ENCODE measurements around the gene NR2C2. TPM values are rescaled to one million over a fixed set of nuclear protein-coding genes. Genes with fewer than 3 reads are reported as not detected.

Gene NR2C2
- total and polyA plus RNA-seq, 2 of the 13 experiments (the other 11 are each of a cell fraction or from before 2014, with no cell fraction given): 7.8 to 11.8 TPM

DNA sequence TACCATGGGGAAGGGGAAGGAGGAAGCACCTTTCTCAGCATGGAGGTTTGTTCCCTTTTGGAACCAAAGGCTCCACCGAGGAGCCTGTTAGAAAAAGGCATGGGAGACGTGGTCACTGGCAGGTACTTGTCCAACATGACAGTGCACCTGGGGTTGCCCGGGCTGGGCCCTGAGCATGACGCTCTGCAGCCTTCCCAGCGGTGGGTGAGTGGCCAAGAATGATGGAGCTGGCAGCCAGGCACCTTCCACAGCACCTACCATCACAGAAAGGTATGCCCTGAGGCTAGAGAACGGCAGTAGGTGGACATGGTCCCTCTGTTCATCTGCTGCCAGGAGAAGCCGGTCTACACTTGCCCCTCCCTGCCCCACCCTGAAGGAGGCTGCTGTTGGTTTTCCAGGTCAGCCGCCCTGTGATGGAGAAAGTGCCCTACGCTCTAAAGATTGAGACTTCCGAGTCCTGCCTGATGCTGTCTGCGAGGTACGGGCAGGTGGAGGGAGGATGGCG is 29.0 kb upstream of the NR2C2 start:
- ChIA-PET CTCF (ENCODE audit: low intra/inter-chr PET ratio, low total read pairs) (no interaction called here), POLR2A (no interaction called here)
- no peak overlapping the region for H3K9ac ChIP-seq (ENCODE audit: insufficient read depth, low read depth, low read length)
- no peaks in the 10 kb centered on the region for H3K79me2 ChIP-seq (ENCODE audit: insufficient read depth, low read length)
- no peaks in the 10 kb centered on the region for H3K9me3 ChIP-seq (ENCODE audit: low read length)
- in situ Hi-C loops (cut with HindIII; ENCODE audit: extremely low pct_ligation_motif_present, low pct_unique_long_range_greater_than_20kb) (no loop called here), intact Hi-C loops (cut with micrococcal nuclease; ENCODE audit: unreplicated experiment) (no loop called here)
- no peak overlapping the region for H3K4me2 ChIP-seq (ENCODE audit: low read depth, low read length)
- 62% methylated on average over 8 of the region's 13 CpGs for WGBS (ENCODE audit: low lambda C conversion rate)
- peaks cover 0 to 30% of the 10 kb centered on the region in 2 experiments; a peak in 2 of 5 replicates for H3K27me3 ChIP-seq (ENCODE audit: control insufficient read depth in 1 of 2, insufficient read depth in 2 of 2, low read length in 2 of 2)
- no peak overlapping the region for H3K27ac ChIP-seq (ENCODE audit: extremely low read length, insufficient read depth, low read length)
- no TSS peak for BruUV-seq (replicated peaks)
- DNase-seq (ENCODE audit: low spot score) (no peak), ATAC-seq (no peak), FAIRE-seq (no peak)
- H3K36me3 ChIP-seq (replicated peaks in 1 of 2; ENCODE audit: control insufficient read depth in 1 of 2, insufficient read depth in 2 of 2, low read length in 2 of 2): no peaks in the 10 kb centered on the region
- H2AFZ ChIP-seq (ENCODE audit: low read length): no peak overlapping the region
- H3K4me3 ChIP-seq (replicated peaks in 1 of 3; ENCODE audit: insufficient read depth in 1 of 3, low read depth in 2 of 3, low read length in 3 of 3): no peak overlapping the region
- 0 out of 2 replicates have a peak, but pooled peaks cover 6% of the 10 kb centered on the region for H3K4me1 ChIP-seq (ENCODE audit: insufficient read depth, low read length)
- H4K20me1 ChIP-seq (ENCODE audit: insufficient read depth, low read length): no peaks in the 10 kb centered on the region
- TF ChIP-seq ZNF761 (CRISPR knock-in tag; conservative IDR thresholded peaks at IDR 0.05) (no peak), MTF2 (CRISPR knock-in tag; IDR thresholded peaks at IDR 0.05; ENCODE audit: borderline replicate concordance) (no peak), RFX3 (CRISPR knock-in tag; IDR thresholded peaks at IDR 0.05) (no peak), SP2 (CRISPR knock-in tag; IDR thresholded peaks at IDR 0.05) (no peak), ZNF441 (CRISPR knock-in tag; IDR thresholded peaks at IDR 0.05; ENCODE audit: borderline replicate concordance) (no peak), YEATS2 (CRISPR knock-in tag; IDR thresholded peaks at IDR 0.05; ENCODE audit: borderline replicate concordance) (no peak), JUND (CRISPR knock-in tag; IDR thresholded peaks at IDR 0.05) (no peak), POLR2A (IDR thresholded peaks at IDR 0.05; ENCODE audit: insufficient read depth in 1 of 2, low read depth in 2 of 2, low read length in 2 of 2) (no peak), ZNF552 (CRISPR knock-in tag; IDR thresholded peaks at IDR 0.05; ENCODE audit: borderline replicate concordance) (no peak), ZNF563 (CRISPR knock-in tag; IDR thresholded peaks at IDR 0.05) (no peak), ZNF878 (CRISPR knock-in tag; IDR thresholded peaks at IDR 0.05) (no peak), TEAD2 (CRISPR knock-in tag; IDR thresholded peaks at IDR 0.05) (no peak), MEF2D (CRISPR knock-in tag; IDR thresholded peaks at IDR 0.05) (no peak), TBX2 (CRISPR knock-in tag; IDR thresholded peaks at IDR 0.05; ENCODE audit: borderline replicate concordance) (no peak)
- TF ChIP-seq, protein P1, sequence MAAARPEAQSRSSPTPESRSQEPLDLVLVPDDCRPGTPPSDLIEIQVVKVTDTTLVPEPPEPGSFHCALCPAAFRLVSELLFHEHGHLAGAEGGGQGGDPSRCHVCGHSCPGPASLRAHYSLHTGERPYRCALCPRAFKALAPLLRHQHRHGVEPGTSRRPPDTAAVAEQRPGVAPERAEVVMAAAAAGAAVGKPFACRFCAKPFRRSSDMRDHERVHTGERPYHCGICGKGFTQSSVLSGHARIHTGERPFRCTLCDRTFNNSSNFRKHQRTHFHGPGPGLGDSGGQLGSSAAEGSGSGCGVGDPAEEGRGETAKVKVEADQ (CRISPR knock-in tag; IDR thresholded peaks at IDR 0.05; ENCODE audit: borderline replicate concordance): no peak
- TF ChIP-seq, protein P2, sequence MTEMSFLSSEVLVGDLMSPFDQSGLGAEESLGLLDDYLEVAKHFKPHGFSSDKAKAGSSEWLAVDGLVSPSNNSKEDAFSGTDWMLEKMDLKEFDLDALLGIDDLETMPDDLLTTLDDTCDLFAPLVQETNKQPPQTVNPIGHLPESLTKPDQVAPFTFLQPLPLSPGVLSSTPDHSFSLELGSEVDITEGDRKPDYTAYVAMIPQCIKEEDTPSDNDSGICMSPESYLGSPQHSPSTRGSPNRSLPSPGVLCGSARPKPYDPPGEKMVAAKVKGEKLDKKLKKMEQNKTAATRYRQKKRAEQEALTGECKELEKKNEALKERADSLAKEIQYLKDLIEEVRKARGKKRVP (CRISPR knock-in tag; IDR thresholded peaks at IDR 0.05): no peak
- TF ChIP-seq, protein P3, sequence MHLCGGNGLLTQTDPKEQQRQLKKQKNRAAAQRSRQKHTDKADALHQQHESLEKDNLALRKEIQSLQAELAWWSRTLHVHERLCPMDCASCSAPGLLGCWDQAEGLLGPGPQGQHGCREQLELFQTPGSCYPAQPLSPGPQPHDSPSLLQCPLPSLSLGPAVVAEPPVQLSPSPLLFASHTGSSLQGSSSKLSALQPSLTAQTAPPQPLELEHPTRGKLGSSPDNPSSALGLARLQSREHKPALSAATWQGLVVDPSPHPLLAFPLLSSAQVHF (CRISPR knock-in tag; IDR thresholded peaks at IDR 0.05): no peak
- TF ChIP-seq, protein P4, sequence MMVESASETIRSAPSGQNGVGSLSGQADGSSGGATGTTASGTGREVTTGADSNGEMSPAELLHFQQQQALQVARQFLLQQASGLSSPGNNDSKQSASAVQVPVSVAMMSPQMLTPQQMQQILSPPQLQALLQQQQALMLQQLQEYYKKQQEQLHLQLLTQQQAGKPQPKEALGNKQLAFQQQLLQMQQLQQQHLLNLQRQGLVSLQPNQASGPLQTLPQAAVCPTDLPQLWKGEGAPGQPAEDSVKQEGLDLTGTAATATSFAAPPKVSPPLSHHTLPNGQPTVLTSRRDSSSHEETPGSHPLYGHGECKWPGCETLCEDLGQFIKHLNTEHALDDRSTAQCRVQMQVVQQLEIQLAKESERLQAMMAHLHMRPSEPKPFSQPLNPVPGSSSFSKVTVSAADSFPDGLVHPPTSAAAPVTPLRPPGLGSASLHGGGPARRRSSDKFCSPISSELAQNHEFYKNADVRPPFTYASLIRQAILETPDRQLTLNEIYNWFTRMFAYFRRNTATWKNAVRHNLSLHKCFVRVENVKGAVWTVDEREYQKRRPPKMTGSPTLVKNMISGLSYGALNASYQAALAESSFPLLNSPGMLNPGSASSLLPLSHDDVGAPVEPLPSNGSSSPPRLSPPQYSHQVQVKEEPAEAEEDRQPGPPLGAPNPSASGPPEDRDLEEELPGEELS (CRISPR knock-in tag; IDR thresholded peaks at IDR 0.05): no peak
